Naive thymus-derived CD4-positive, alpha-beta T cell (primary cell): ENCODE data around the gene PIEZO2. TPM values are rescaled to one million over a fixed set of nuclear protein-coding genes. Genes with fewer than 3 reads are reported as not detected.

Source experiments
- ATAC-seq: fragments of 150-1000 bp; cut with Tn5 transposase; 2 replicates; pipeline ENCODE4 v1.10.0; 2021; ENCODE audit warnings: mild to moderate bottlenecking, moderate library complexity
- CTCF ChIA-PET: fragments of 350-600 bp; sonication (Branson Sonifier 250); formaldehyde crosslinking; loops from one replicate; lab custom pipeline; 2021; ENCODE audit warnings: antibody characterized with exemption; lab: Charles Lee
- POLR2A ChIA-PET: fragments of 350-600 bp; sonication (Branson Sonifier 250); formaldehyde crosslinking; loops from one replicate; lab custom pipeline; 2021; ENCODE audit warnings: antibody characterized with exemption, inconsistent platforms; lab: Charles Lee
- DNase-seq, 9 donors: peaks; one replicate each; pipeline versions ENCODE4 v3.0.0 to v3.0.0-alpha.2; 2020 to 2022; ENCODE audit warnings: mixed read lengths in 1 of 9
- H3K27ac ChIP-seq: one replicate; pipeline ENCODE4 v1.7.0; 2013; ENCODE audit warnings: mild to moderate bottlenecking, low read depth, low read length, moderate library complexity
- H3K27me3 ChIP-seq, 2 donors: one replicate each; pipeline ENCODE4 v1.7.0; 2013; ENCODE audit warnings: low read length in 2 of 2, mild to moderate bottlenecking in 2 of 2, moderate library complexity in 2 of 2; ENCODE audit not compliant: control insufficient read depth in 2 of 2, insufficient read depth in 2 of 2
- H3K36me3 ChIP-seq, 3 experiments: 1 replicate in 2 of 3; 2 replicates in 1 of 3; pipeline ENCODE4 v1.7.0; 2013; ENCODE audit warnings: low read length in 3 of 3, mild to moderate bottlenecking in 3 of 3, moderate library complexity in 1 of 3; ENCODE audit not compliant: insufficient read depth in 3 of 3, control insufficient read depth in 2 of 3
- H3K4me1 ChIP-seq, 2 donors: one replicate each; pipeline ENCODE4 v1.7.0; 2013; ENCODE audit warnings: low read length in 2 of 2, mild to moderate bottlenecking in 2 of 2, moderate library complexity in 1 of 2; ENCODE audit not compliant: control insufficient read depth in 2 of 2, insufficient read depth in 2 of 2
- H3K4me3 ChIP-seq: 2 replicates; pipeline ENCODE4 v1.7.0; 2013; ENCODE audit warnings: mild to moderate bottlenecking, low read length
- H3K9me3 ChIP-seq, 3 experiments: 1 replicate in 2 of 3; 2 replicates in 1 of 3; pipeline ENCODE4 v1.7.0; 2013; ENCODE audit warnings: low read length in 3 of 3; ENCODE audit not compliant: control insufficient read depth in 2 of 3
- H3K27ac Mint-ChIP-seq, 9 donors: one replicate each; pipeline ENCODE4 v1.8.0; 2020 to 2022; ENCODE audit warnings: mixed read lengths in 9 of 9, mild to moderate bottlenecking in 8 of 9, moderate library complexity in 5 of 9, inconsistent platforms in 2 of 9
- H3K27me3 Mint-ChIP-seq, 5 donors: one replicate each; pipeline ENCODE4 v1.8.0; 2021 to 2022; ENCODE audit warnings: mixed read lengths in 5 of 5, mild to moderate bottlenecking in 1 of 5
- H3K36me3 Mint-ChIP-seq, 5 donors: one replicate each; pipeline ENCODE4 v1.8.0; 2020 to 2022; ENCODE audit warnings: mixed read lengths in 5 of 5, mild to moderate bottlenecking in 3 of 5, inconsistent platforms in 1 of 5
- H3K4me1 Mint-ChIP-seq, 7 donors: one replicate each; pipeline ENCODE4 v1.8.0; 2020 to 2022; ENCODE audit warnings: mixed read lengths in 7 of 7, mild to moderate bottlenecking in 3 of 7, inconsistent platforms in 1 of 7
- H3K4me3 Mint-ChIP-seq, 10 donors: one replicate each; pipeline ENCODE4 v1.8.0; 2020 to 2022; ENCODE audit warnings: mild to moderate bottlenecking in 10 of 10, mixed read lengths in 10 of 10, moderate library complexity in 6 of 10, inconsistent platforms in 2 of 10
- H3K9me3 Mint-ChIP-seq, 11 donors: one replicate each; pipeline ENCODE4 v1.8.0; 2020 to 2022; ENCODE audit warnings: mixed read lengths in 11 of 11, mild to moderate bottlenecking in 4 of 11, inconsistent platforms in 1 of 11, moderate library complexity in 1 of 11
- intact Hi-C, 2 donors: fragments of 100-400 bp; cut with micrococcal nuclease; formaldehyde crosslinking; loops; one replicate each; pipeline ENCODE4 v1.15.1; 2023
- polyA plus RNA-seq, 2 donors: library from polyadenylated mRNA; unstranded; fragments of 300-500 nt; fragmentation: Illumina TruSeq; gene quantifications; one replicate each; pipeline ENCODE4 v1.2.3, GENCODE V29; 2021
- total RNA-seq, 6 experiments: library from RNA in 5 of 6; stranded (reverse) in 5 of 6; gene quantifications; 1 replicate in 5 of 6; 2 replicates in 1 of 6; pipeline ENCODE4 v1.2.3 and lab custom pipeline; 2021 to 2026

PIEZO2 gene
- total and polyA plus RNA-seq, 7 experiments from 2014 or later, result not detected

DNA sequence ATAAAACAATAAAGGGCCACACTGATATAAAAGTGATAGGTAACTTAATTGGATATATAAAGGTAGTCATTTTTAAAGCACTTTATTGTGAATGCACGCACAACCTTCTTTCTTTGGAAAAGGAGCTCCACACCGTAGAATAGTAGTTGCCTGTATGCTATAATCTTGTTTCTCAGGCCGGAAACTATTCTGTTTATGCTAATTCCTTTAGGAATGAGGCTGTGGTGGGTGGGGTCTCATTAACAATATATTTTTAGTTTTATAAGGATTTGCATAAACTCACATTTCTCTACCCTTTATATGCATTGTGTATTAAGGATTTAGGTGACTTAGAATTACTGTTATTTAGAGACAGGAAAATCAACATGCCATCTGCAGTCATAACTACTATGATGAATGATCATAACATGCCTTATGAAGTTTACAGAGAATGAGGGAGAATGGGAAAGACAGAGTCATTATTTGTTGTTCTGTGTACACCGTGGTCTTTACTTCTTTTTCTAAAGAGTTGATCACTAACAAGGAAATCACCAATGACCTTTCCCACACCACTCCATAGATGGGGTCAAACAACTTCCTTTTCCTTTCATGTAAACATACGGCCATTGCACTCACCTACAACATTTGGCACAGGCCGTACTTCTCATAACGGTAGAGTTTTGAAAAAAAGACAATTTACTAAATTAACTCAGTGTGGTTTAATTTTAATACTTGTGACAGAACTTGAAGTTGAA is 84.5 kb downstream of the PIEZO2 start:
- H3K4me1 Mint-ChIP-seq, result no peaks in the 10 kb centered on the region
- no peak overlapping the region for H3K27ac Mint-ChIP-seq
- CTCF ChIA-PET, result no interaction called here

DNA sequence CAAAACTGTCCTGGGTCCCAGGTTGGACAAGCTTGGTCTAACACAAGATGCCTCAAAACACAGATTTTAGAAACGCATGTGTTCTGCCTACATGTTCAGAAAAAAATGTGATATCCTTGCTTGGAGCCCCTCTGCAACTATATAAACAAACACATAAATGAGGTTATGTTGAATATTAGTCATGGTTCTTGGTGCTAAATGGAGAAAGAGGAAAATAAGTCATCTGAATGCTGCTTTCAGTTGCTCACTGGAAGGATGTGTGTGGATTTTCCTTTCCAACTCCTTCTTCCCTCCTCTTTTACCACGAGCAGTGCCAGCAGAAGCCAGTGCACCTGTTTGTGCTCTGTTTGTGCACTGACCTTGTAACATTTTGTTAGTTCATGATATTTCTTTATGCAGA is 85.3 kb downstream of the PIEZO2 start:
- no peak for ATAC-seq
- no peak overlapping the region for H3K4me3 Mint-ChIP-seq
- Histone ChIP-seq H3K27ac (no peak overlapping the region), H3K4me1 (no peaks in the 10 kb centered on the region), H3K36me3 (no peaks in the 10 kb centered on the region), H3K4me3 (no peak overlapping the region), H3K9me3 (no peaks in the 10 kb centered on the region), H3K27me3 (no peaks in the 10 kb centered on the region)
- no peaks in the 10 kb centered on the region for H3K27me3 Mint-ChIP-seq
- H3K9me3 Mint-ChIP-seq, result peaks cover 0 to 10% (median 3%) of the 10 kb centered on the region in 11 donors
- peaks cover 0 to 6% (median 0%) of the 10 kb centered on the region in 5 donors for H3K36me3 Mint-ChIP-seq
- H3K4me1 Mint-ChIP-seq, result no peaks in the 10 kb centered on the region
- CTCF ChIA-PET, result no interaction called here
- intact Hi-C loops, result no loop called here
- POLR2A ChIA-PET, result no interaction called here
- H3K27ac Mint-ChIP-seq, result no peak overlapping the region
- DNase-seq, result no peak

More for the DNA sequence above, 84.5 kb downstream of the PIEZO2 start:
- Histone ChIP-seq H3K36me3 (no peaks in the 10 kb centered on the region), H3K4me1 (no peaks in the 10 kb centered on the region), H3K4me3 (no peak overlapping the region), H3K9me3 (no peaks in the 10 kb centered on the region), H3K27me3 (no peaks in the 10 kb centered on the region), H3K27ac (no peak overlapping the region)
- H3K4me3 Mint-ChIP-seq, result no peak overlapping the region
- H3K36me3 Mint-ChIP-seq, result peaks cover 0 to 6% (median 0%) of the 10 kb centered on the region in 5 donors
- no peak for ATAC-seq
- no peak for DNase-seq
- no peaks in the 10 kb centered on the region for H3K27me3 Mint-ChIP-seq
- intact Hi-C loops, result no loop called here
- POLR2A ChIA-PET, result no interaction called here
- peaks cover 0 to 12% (median 3%) of the 10 kb centered on the region in 11 donors for H3K9me3 Mint-ChIP-seq

DNA sequence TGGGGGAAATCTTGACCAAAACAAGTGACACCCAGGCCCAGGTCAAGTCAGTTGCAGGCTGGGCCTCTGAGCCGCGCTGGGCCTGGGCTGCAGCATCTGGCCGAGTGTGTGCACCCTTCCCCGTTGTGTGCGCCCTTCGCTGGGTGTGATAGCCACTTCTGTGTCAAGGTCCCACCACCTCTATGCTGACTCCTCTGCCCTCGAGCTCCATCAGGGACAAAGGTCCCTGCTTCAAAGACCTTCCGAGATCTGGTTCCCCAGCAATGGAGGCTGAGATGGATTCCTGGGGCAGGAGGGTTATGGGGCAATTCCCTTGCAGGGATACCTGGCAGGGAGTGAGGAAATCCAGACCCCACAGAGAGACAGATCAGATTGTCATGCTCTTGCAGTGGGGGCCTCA is 93.6 kb downstream of the PIEZO2 start:
- ATAC-seq (no peak), DNase-seq (no peak)
- ChIA-PET CTCF (no interaction called here), POLR2A (no interaction called here)
- no peak overlapping the region for H3K4me3 Mint-ChIP-seq
- Histone ChIP-seq H3K27me3 (no peaks in the 10 kb centered on the region), H3K36me3 (no peaks in the 10 kb centered on the region), H3K4me1 (no peaks in the 10 kb centered on the region), H3K4me3 (no peak overlapping the region), H3K27ac (no peak overlapping the region), H3K9me3 (no peaks in the 10 kb centered on the region)
- peaks cover 0 to 6% (median 1%) of the 10 kb centered on the region in 11 donors for H3K9me3 Mint-ChIP-seq
- H3K27ac Mint-ChIP-seq, result no peak overlapping the region
- H3K27me3 Mint-ChIP-seq, result peaks cover 0 to 4% (median 0%) of the 10 kb centered on the region in 5 donors
- no peaks in the 10 kb centered on the region for H3K36me3 Mint-ChIP-seq
- H3K4me1 Mint-ChIP-seq, result no peaks in the 10 kb centered on the region
- intact Hi-C loops, result no loop called here

DNA sequence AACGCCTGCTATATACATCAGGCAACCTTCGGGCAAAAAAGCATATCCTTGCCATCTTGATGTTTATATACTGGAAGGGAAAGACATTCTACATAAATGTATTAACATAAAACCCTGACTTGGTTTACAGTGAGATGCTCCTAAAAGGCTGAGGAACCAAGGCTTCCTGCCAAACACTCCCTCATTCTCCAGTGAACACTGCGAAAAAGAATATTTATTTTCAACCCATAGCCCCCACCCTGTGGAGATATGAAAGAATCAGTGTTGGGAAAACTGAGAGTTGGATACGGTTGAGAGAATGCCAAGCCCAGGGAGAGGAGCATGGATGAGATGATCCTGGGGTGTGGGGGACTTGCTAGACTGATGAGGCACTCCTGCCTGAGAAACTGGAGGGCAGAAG is 94.9 kb downstream of the PIEZO2 start:
- H3K27me3 ChIP-seq, result no peaks in the 10 kb centered on the region
- H3K36me3 ChIP-seq, result no peaks in the 10 kb centered on the region
- no peaks in the 10 kb centered on the region for H3K4me1 ChIP-seq
- no peak overlapping the region for H3K4me3 Mint-ChIP-seq
- H3K4me3 ChIP-seq, result no peak overlapping the region
- H3K36me3 Mint-ChIP-seq, result no peaks in the 10 kb centered on the region
- peaks cover 0 to 4% (median 0%) of the 10 kb centered on the region in 5 donors for H3K27me3 Mint-ChIP-seq
- no peaks in the 10 kb centered on the region for H3K4me1 Mint-ChIP-seq
- H3K27ac ChIP-seq, result no peak overlapping the region
- DNase-seq, result no peak
- no peak for ATAC-seq
- CTCF ChIA-PET, result no interaction called here
- H3K9me3 Mint-ChIP-seq, result peaks cover 0 to 6% (median 0%) of the 10 kb centered on the region in 11 donors
- no peaks in the 10 kb centered on the region for H3K9me3 ChIP-seq
- intact Hi-C loops, result no loop called here
- POLR2A ChIA-PET, result no interaction called here
- H3K27ac Mint-ChIP-seq, result no peak overlapping the region

DNA sequence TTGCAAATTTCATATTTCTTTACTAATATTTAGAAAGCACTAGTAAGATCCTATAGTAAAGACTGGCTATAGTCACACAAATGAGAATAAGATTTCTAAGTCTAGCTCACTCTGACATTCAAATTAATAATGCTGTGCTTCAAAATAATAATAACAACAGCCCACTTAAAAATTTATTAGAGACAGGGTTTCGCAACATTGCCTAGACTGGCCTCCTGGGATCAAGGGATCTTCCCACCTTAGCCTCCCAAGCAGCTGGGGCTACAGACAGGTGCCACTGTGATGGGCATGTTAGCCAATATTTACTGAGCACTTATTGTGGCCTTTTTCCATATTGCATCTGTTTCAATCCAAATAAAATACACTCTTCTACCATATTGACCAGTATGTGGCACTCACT is 96.1 kb downstream of the PIEZO2 start:
- DNase-seq (no peak), ATAC-seq (no peak)
- Mint-ChIP-seq H3K9me3 (peaks cover 0 to 4% (median 0%) of the 10 kb centered on the region in 11 donors), H3K36me3 (no peaks in the 10 kb centered on the region), H3K4me3 (no peak overlapping the region), H3K4me1 (no peaks in the 10 kb centered on the region), H3K27me3 (peaks cover 0 to 4% (median 0%) of the 10 kb centered on the region in 5 donors), H3K27ac (no peak overlapping the region)
- Histone ChIP-seq H3K4me3 (no peak overlapping the region), H3K36me3 (no peaks in the 10 kb centered on the region), H3K27me3 (no peaks in the 10 kb centered on the region), H3K4me1 (no peaks in the 10 kb centered on the region), H3K27ac (no peak overlapping the region), H3K9me3 (no peaks in the 10 kb centered on the region)
- intact Hi-C loops, result no loop called here
- CTCF ChIA-PET, result no interaction called here
- POLR2A ChIA-PET, result no interaction called here

DNA sequence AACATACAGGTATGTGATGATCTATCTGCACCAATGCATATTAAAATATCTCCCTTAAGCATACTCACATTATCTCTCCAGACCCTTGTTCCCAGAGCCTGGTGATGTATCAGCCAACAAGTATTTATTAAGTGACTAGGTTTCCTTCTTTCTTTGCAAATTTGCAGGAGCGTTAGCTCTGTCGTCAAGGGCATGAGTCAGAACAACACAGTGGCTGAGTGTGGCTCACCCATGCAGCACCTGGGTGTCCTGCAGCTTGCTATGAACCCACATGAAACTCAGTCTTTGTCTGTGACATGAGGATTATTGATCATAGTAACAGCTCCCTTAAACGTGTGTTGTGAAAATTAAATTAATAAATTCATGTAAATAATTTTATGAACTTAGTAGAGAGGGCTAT is 96.6 kb downstream of the PIEZO2 start:
- Mint-ChIP-seq H3K27ac (no peak overlapping the region), H3K36me3 (no peaks in the 10 kb centered on the region), H3K4me1 (no peaks in the 10 kb centered on the region), H3K27me3 (peaks cover 0 to 4% (median 0%) of the 10 kb centered on the region in 5 donors), H3K9me3 (peaks cover 0 to 4% (median 0%) of the 10 kb centered on the region in 11 donors), H3K4me3 (no peak overlapping the region)
- no peaks in the 10 kb centered on the region for H3K9me3 ChIP-seq
- POLR2A ChIA-PET, result no interaction called here
- ATAC-seq, result no peak
- DNase-seq, result no peak
- H3K4me3 ChIP-seq, result no peak overlapping the region
- no peaks in the 10 kb centered on the region for H3K36me3 ChIP-seq
- CTCF ChIA-PET, result interaction anchor here (0.6 kb wide), 1 partner anchor 993 kb away, joined by 3 read pairs; no protein-coding TSS in a partner anchor
- intact Hi-C loops, result no loop called here
- H3K27me3 ChIP-seq, result no peaks in the 10 kb centered on the region
- H3K27ac ChIP-seq, result no peak overlapping the region
- no peaks in the 10 kb centered on the region for H3K4me1 ChIP-seq

DNA sequence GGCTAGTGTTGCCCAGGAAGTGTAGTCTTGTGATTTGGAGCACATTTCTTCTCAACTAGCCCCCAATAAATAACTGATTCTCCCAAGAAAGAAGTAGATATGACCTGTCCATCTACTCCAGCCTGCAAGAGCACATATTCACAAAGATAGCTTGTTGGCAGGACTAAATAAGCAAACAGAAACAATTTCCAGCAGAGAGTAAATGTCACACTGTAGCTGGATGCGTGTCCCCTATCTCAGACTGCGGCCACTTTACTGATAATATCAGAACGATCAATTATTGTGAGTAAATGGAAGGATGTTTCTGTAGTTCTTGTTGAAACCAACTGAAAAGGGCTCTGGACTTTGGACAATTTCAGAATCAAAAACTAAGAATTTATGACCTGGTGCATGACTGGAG is 97.9 kb downstream of the PIEZO2 start:
- H3K36me3 ChIP-seq, result no peaks in the 10 kb centered on the region
- peaks cover 0 to 1% (median 0%) of the 10 kb centered on the region in 11 donors for H3K9me3 Mint-ChIP-seq
- no peaks in the 10 kb centered on the region for H3K4me1 Mint-ChIP-seq
- H3K9me3 ChIP-seq, result no peaks in the 10 kb centered on the region
- no peak overlapping the region for H3K4me3 ChIP-seq
- intact Hi-C loops, result no loop called here
- H3K36me3 Mint-ChIP-seq, result no peaks in the 10 kb centered on the region
- ChIA-PET CTCF (no interaction called here), POLR2A (no interaction called here)
- H3K27ac ChIP-seq, result no peak overlapping the region
- H3K27me3 ChIP-seq, result no peaks in the 10 kb centered on the region
- H3K4me1 ChIP-seq, result no peaks in the 10 kb centered on the region
- no peak overlapping the region for H3K27ac Mint-ChIP-seq
- no peak overlapping the region for H3K4me3 Mint-ChIP-seq
- H3K27me3 Mint-ChIP-seq, result peaks cover 0 to 4% (median 0%) of the 10 kb centered on the region in 5 donors
- no peak for ATAC-seq
- DNase-seq, result no peak
